Endothelial cell of umbilical vein (primary cell): ENCODE measurements around the gene GPR153. TPM values are rescaled to one million over a fixed set of nuclear protein-coding genes. Genes with fewer than 3 reads are reported as not detected.

ENCODE experiments used
- BruUV-seq: library from RNA; stranded (reverse); fragments of 400-500 nt; replicated peaks from 2 replicates; lab custom pipeline; 2021; lab: Mats Ljungman, UMichigan
- CTCF ChIA-PET: fragments of 300-600, 350-600 bp; sonication (Branson Sonifier 250); formaldehyde crosslinking; loops from one replicate; lab custom pipeline; 2021; ENCODE audit warnings: antibody characterized with exemption, inconsistent platforms; lab: Charles Lee
- POLR2A ChIA-PET: fragments of 300-600, 350-600 bp; sonication (Branson Sonifier 250); formaldehyde crosslinking; loops from one replicate; lab custom pipeline; 2021; ENCODE audit warnings: antibody characterized with exemption, inconsistent platforms; lab: Charles Lee
- DNase-seq: peaks from one replicate; pipeline ENCODE4 v3.0.0-alpha.2; 2011; ENCODE audit warnings: low read depth, low spot score
- FAIRE-seq: peaks from 2 replicates; lab custom pipeline; 2011; peaks lifted over from hg19 to GRCh38; lab: Jason Lieb, UNC
- H2AFZ ChIP-seq: 2 replicates; pipeline ENCODE4 v1.6.0; 2012; ENCODE audit warnings: low read depth, low read length, control low read depth, inconsistent platforms
- H3K27ac ChIP-seq: 2 replicates; pipeline ENCODE4 v1.5.1; 2011; ENCODE audit warnings: low read depth, mild to moderate bottlenecking, control low read depth, low read length, moderate library complexity; ENCODE audit not compliant: insufficient read depth
- H3K27me3 ChIP-seq, 2 experiments: 2 replicates each; pipeline versions ENCODE4 v1.6.0 to v1.6.1; 2011; ENCODE audit warnings: low read length in 2 of 2, mixed read lengths in 1 of 2; ENCODE audit not compliant: control insufficient read depth in 2 of 2, insufficient read depth in 2 of 2
- H3K36me3 ChIP-seq, 2 experiments: 2 replicates in 1 of 2; 3 replicates in 1 of 2; pipeline ENCODE4 v1.5.1; 2011; ENCODE audit warnings: low read length in 2 of 2, mild to moderate bottlenecking in 1 of 2, moderate library complexity in 1 of 2; ENCODE audit not compliant: control insufficient read depth in 2 of 2, insufficient read depth in 2 of 2; ENCODE audit errors: extremely low read depth in 1 of 2
- H3K4me1 ChIP-seq: 3 replicates; pipeline ENCODE4 v1.5.1; 2011; ENCODE audit warnings: mild to moderate bottlenecking, low read length; ENCODE audit not compliant: control insufficient read depth, insufficient read depth; ENCODE audit errors: extremely low read depth
- H3K4me2 ChIP-seq: 2 replicates; pipeline ENCODE4 v1.6.1; 2011; ENCODE audit warnings: low read length, control low read depth, mixed read lengths; ENCODE audit not compliant: insufficient read depth
- H3K4me3 ChIP-seq, 3 experiments: fragments of 200-600 bp in 1 of 3; sonication (generic), shearing (Covaris generic) in 1 of 3; replicated peaks in 1 of 3; 2 replicates each; pipeline ENCODE4 v1.5.1; 2011 to 2016; ENCODE audit warnings: control low read depth in 3 of 3, low read length in 3 of 3, mild to moderate bottlenecking in 2 of 3, inconsistent platforms in 1 of 3, low read depth in 1 of 3, moderate library complexity in 1 of 3; ENCODE audit not compliant: insufficient read depth in 1 of 3
- H3K79me2 ChIP-seq: 2 replicates; pipeline ENCODE4 v1.6.0; 2012; ENCODE audit warnings: low read length, inconsistent platforms; ENCODE audit not compliant: control insufficient read depth, insufficient read depth
- H3K9ac ChIP-seq: replicated peaks from 2 replicates; pipeline ENCODE3; 2011; ENCODE audit warnings: low read length, control low read depth; ENCODE audit not compliant: insufficient read depth; ENCODE audit errors: extremely low read depth
- H3K9me1 ChIP-seq: replicated peaks from 3 replicates; pipeline ENCODE4 v1.6.0; 2011; ENCODE audit warnings: mild to moderate bottlenecking, low read length; ENCODE audit not compliant: control insufficient read depth, insufficient read depth; ENCODE audit errors: extremely low read depth
- H3K9me3 ChIP-seq: replicated peaks from 2 replicates; pipeline ENCODE4 v1.5.1; 2012; ENCODE audit warnings: low read length, inconsistent platforms; ENCODE audit not compliant: control insufficient read depth, insufficient read depth
- H4K20me1 ChIP-seq: replicated peaks from 2 replicates; pipeline ENCODE3; 2011; ENCODE audit warnings: mild to moderate bottlenecking, low read length; ENCODE audit not compliant: control insufficient read depth, insufficient read depth; ENCODE audit errors: extremely low read depth
- CTCF ChIP-seq, 2 donors: IDR thresholded peaks; 1 replicate in 1 of 2; 2 replicates in 1 of 2; pipeline ENCODE4 v1.5.1; 2011; ENCODE audit warnings: low read length in 2 of 2, mild to moderate bottlenecking in 2 of 2, moderate library complexity in 2 of 2, control low read depth in 1 of 2, inconsistent platforms in 1 of 2, low read depth in 1 of 2; ENCODE audit not compliant: insufficient read depth in 1 of 2; ENCODE audit errors: extremely low read depth in 1 of 2
- EZH2 ChIP-seq: IDR thresholded peaks from 2 replicates; pipeline ENCODE4 v1.6.1; 2012; ENCODE audit warnings: borderline replicate concordance, low read depth, mild to moderate bottlenecking, moderate library complexity, low read length, inconsistent platforms; ENCODE audit not compliant: severe bottlenecking
- FOS ChIP-seq: IDR thresholded peaks from 2 replicates; pipeline ENCODE4 v1.6.1; 2011; ENCODE audit warnings: mild to moderate bottlenecking, low read length, moderate library complexity, borderline replicate concordance; ENCODE audit not compliant: insufficient read depth
- GATA2 ChIP-seq: IDR thresholded peaks from 2 replicates; pipeline ENCODE4 v1.7.0; 2011; ENCODE audit warnings: low read depth, mild to moderate bottlenecking, moderate library complexity, mixed read lengths, low read length; ENCODE audit not compliant: insufficient read length, insufficient read depth
- JUN ChIP-seq: IDR thresholded peaks from 2 replicates; pipeline ENCODE4 v1.6.1; 2011; ENCODE audit warnings: borderline replicate concordance, low read depth; ENCODE audit not compliant: insufficient read length, insufficient read depth
- MAX ChIP-seq: IDR thresholded peaks from 2 replicates; pipeline ENCODE4 v1.6.1; 2011; ENCODE audit not compliant: insufficient read depth, insufficient read length
- MYC ChIP-seq: IDR thresholded peaks from one replicate; pipeline ENCODE4 v1.6.1; 2011; ENCODE audit warnings: mild to moderate bottlenecking, low read depth, low read length
- POLR2A ChIP-seq: IDR thresholded peaks from 2 replicates; pipeline ENCODE4 v1.6.1; 2012; ENCODE audit warnings: low read depth, mild to moderate bottlenecking, control low read depth, low read length
- POLR2AphosphoS5 ChIP-seq: IDR thresholded peaks from 2 replicates; pipeline ENCODE4 v1.6.1; 2012; ENCODE audit warnings: low read depth, mild to moderate bottlenecking, control low read depth, low read length, moderate library complexity; ENCODE audit not compliant: insufficient read depth
- dilution Hi-C: fragments of 300-500 bp; cut with MboI; formaldehyde crosslinking; loops from one replicate; pipeline ENCODE4 v1.15.0; 2019; ENCODE audit warnings: low sequenced_read_pairs; ENCODE audit not compliant: extremely low pct_ligation_motif_present
- intact Hi-C: fragments of 100-400 bp; cut with micrococcal nuclease; formaldehyde crosslinking; loops from one replicate; pipeline ENCODE4 v1.10.0; 2022
- polyA plus RNA-seq, 4 experiments: library from polyadenylated mRNA; depleted of rRNA in 3 of 4; stranded (reverse) in 3 of 4; unstranded in 1 of 4; fragments of >200 nt; gene quantifications; 2 replicates each; pipeline versions ENCODE4 v1.2.1 to v1.2.3, GENCODE V29; 2011 to 2012; ENCODE audit warnings: missing spikeins in 1 of 4
- total RNA-seq: library from RNA; stranded (reverse); gene quantifications from 2 replicates; pipeline ENCODE4 v1.2.3, GENCODE V29; 2021

GPR153 gene
- total and polyA plus RNA-seq, 2 donors (not counting 3 experiments of a cell fraction or from before 2014, with no cell fraction given) = 3.1 to 3.9 TPM

DNA sequence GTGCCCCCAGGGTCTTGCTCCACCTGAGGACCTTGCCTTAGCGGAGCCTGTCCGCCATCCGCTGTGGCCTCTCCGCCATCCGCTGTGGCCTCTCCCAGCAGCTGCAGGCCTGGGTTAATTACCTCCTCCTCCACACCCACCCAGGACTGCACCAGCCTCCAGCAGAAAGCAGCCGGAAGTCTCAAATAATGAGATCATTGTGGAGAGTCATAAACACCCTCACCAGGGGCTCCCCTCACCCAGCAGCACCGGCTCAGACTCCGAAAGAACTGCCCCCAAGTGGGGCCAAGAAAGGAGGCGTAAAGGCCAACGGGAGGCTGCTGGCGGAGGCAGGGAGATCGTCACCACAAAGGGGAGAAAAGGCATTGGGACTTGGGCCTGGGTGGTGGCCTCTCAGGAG is 10.7 kb upstream of the GPR153 start:
- ChIA-PET POLR2A (no interaction called here), CTCF (no interaction called here)
- H3K4me2 ChIP-seq = no peak overlapping the region

GRCh38 chr1:6271006-6271405 is 10.1 kb upstream of the GPR153 start:
- no peaks in the 10 kb centered on the region for H3K9me1 ChIP-seq
- no TSS peak for BruUV-seq
- no peak for FAIRE-seq

More for the DNA sequence above, 10.7 kb upstream of the GPR153 start:
- Histone ChIP-seq H3K4me3 (no peak overlapping the region), H4K20me1 (no peaks in the 10 kb centered on the region), H3K36me3 (no peaks in the 10 kb centered on the region), H3K9me1 (no peaks in the 10 kb centered on the region), H3K9ac (no peak overlapping the region), H3K27ac (no peak overlapping the region), H3K4me1 (no peaks in the 10 kb centered on the region), H3K27me3 (no peaks in the 10 kb centered on the region), H3K79me2 (no peaks in the 10 kb centered on the region), H3K9me3 (no peaks in the 10 kb centered on the region), H2AFZ (no peak overlapping the region)
- intact Hi-C loops (no loop called here), dilution Hi-C loops (no loop called here)
- BruUV-seq = no TSS peak
- DNase-seq = no peak
- FAIRE-seq = no peak
- no peak for TF ChIP-seq POLR2A
- TF ChIP-seq CTCF (IDR thresholded peaks at IDR 0.05; ENCODE audit: extremely low read depth in 1 of 2, insufficient read depth in 1 of 2, low read depth in 1 of 2, low read length in 2 of 2) = no peak

More at GRCh38 chr1:6271006-6271405, 10.1 kb upstream of the GPR153 start:
- POLR2A ChIA-PET = no interaction called here
- no peaks in the 10 kb centered on the region for H3K4me1 ChIP-seq
- CTCF ChIA-PET = no interaction called here
- H3K27ac ChIP-seq = no peak overlapping the region
- no peak for DNase-seq
- intact Hi-C loops (no loop called here), dilution Hi-C loops (no loop called here)
- no peaks in the 10 kb centered on the region for H4K20me1 ChIP-seq
- H2AFZ ChIP-seq = no peak overlapping the region
- H3K36me3 ChIP-seq = no peaks in the 10 kb centered on the region
- no peaks in the 10 kb centered on the region for H3K27me3 ChIP-seq
- TF ChIP-seq JUN = no peak
- no peak for TF ChIP-seq MYC
- no peak for TF ChIP-seq POLR2A
- TF ChIP-seq FOS = no peak
- TF ChIP-seq CTCF (IDR thresholded peaks at IDR 0.05; ENCODE audit: extremely low read depth in 1 of 2, insufficient read depth in 1 of 2, low read depth in 1 of 2, low read length in 2 of 2) = no peak
- TF ChIP-seq EZH2 = no peak
- no peak for TF ChIP-seq MAX
- TF ChIP-seq POLR2AphosphoS5 = no peak
- TF ChIP-seq GATA2 = no peak
- H3K4me2 ChIP-seq = no peak overlapping the region
- no peaks in the 10 kb centered on the region for H3K79me2 ChIP-seq
- no peak overlapping the region for H3K4me3 ChIP-seq
- H3K9me3 ChIP-seq = no peaks in the 10 kb centered on the region
- H3K9ac ChIP-seq = no peak overlapping the region
